Regular cardiac myocyte (primary cell): ENCODE data around the gene BNC2. TPM values are rescaled to one million over a fixed set of nuclear protein-coding genes. Genes with fewer than 3 reads are reported as not detected.

Experiments used
- total RNA-seq: library from RNA; depleted of rRNA; stranded (reverse); fragments of >200 nt; gene quantifications from 2 replicates; pipeline ENCODE4 v1.2.3, GENCODE V29; 2014

Gene BNC2, protein sequence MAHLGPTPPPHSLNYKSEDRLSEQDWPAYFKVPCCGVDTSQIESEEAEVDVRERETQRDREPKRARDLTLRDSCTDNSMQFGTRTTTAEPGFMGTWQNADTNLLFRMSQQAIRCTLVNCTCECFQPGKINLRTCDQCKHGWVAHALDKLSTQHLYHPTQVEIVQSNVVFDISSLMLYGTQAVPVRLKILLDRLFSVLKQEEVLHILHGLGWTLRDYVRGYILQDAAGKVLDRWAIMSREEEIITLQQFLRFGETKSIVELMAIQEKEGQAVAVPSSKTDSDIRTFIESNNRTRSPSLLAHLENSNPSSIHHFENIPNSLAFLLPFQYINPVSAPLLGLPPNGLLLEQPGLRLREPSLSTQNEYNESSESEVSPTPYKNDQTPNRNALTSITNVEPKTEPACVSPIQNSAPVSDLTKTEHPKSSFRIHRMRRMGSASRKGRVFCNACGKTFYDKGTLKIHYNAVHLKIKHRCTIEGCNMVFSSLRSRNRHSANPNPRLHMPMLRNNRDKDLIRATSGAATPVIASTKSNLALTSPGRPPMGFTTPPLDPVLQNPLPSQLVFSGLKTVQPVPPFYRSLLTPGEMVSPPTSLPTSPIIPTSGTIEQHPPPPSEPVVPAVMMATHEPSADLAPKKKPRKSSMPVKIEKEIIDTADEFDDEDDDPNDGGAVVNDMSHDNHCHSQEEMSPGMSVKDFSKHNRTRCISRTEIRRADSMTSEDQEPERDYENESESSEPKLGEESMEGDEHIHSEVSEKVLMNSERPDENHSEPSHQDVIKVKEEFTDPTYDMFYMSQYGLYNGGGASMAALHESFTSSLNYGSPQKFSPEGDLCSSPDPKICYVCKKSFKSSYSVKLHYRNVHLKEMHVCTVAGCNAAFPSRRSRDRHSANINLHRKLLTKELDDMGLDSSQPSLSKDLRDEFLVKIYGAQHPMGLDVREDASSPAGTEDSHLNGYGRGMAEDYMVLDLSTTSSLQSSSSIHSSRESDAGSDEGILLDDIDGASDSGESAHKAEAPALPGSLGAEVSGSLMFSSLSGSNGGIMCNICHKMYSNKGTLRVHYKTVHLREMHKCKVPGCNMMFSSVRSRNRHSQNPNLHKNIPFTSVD
- 13.0 and 18.9 TPM in 2 replicates for total RNA-seq

GRCh38 chr9:16870596-16871335 lies at the start of gene BNC2:
Gene BNC2 (minus strand): TSS chr9:16870670. CDS start chr9:16870648, 22 bp downstream.

